Fibroblast of skin of left biceps (primary cell): Measurements from ENCODE around the gene KRT36.

Experiments used
- DNase-seq, 2 experiments: peaks; one replicate each; pipeline ENCODE4 v3.0.0-alpha.2; 2013; ENCODE audit warnings: low read depth in 2 of 2

Gene KRT36

DNA sequence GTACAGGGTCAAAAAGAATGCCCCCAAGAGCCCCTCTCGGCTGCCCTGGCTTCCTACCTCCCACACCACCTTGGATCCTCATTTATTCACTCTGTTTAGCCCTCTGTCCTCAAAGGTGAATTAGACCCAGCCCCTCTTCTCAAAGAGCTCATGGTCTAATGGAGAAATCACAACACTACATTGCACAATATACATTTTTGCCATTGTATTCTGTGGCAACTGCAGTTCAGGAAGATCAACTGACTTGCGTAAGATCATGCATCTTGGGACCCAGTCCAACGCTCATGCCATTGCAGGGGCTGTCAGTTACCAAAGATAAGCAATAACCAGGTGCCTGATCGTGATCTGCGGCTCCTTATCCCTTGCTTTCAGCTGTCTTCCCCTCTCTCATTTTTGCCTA lies 50.3 kb downstream of the KRT36 start:
- no peak for DNase-seq

- no peak for DNase-seq
Observed at GRCh38 chr17:41437769-41438168, 51.9 kb downstream of the KRT36 start.

GRCh38 chr17:41437254-41437653 lies 52.5 kb downstream of the KRT36 start:
- no peak for DNase-seq
